MM.1S (cell line): ENCODE measurements around the gene DTX1.

Experiments used
- DNase-seq: peaks from one replicate; pipeline ENCODE4 v3.0.0-alpha.2; 2015
- H2AFZ ChIP-seq: fragments of 300-600 bp; sonication (generic); 2 replicates; pipeline ENCODE4 v1.6.0; 2016; ENCODE audit warnings: antibody characterized with exemption, low read length
- H3F3A ChIP-seq: fragments of 300-600 bp; sonication (generic); 2 replicates; pipeline ENCODE4 v1.6.1; 2016; ENCODE audit warnings: mild to moderate bottlenecking, antibody characterized with exemption, low read length, moderate library complexity, mixed read lengths; ENCODE audit not compliant: insufficient read depth
- H3K27ac ChIP-seq: fragments of 300-600 bp; sonication (generic); 2 replicates; pipeline ENCODE4 v1.5.1; 2016; ENCODE audit warnings: mild to moderate bottlenecking, low read length
- H3K27me3 ChIP-seq: fragments of 300-600 bp; sonication (generic); replicated peaks from 2 replicates; pipeline ENCODE4 v1.6.0; 2016; ENCODE audit warnings: low read length; ENCODE audit not compliant: insufficient read depth
- H3K36me3 ChIP-seq: fragments of 300-600 bp; sonication (generic); replicated peaks from 2 replicates; pipeline ENCODE4 v1.6.1; 2016; ENCODE audit warnings: mild to moderate bottlenecking, low read length, mixed read lengths; ENCODE audit not compliant: insufficient read depth
- H3K4me1 ChIP-seq: fragments of 300-600 bp; sonication (generic); 2 replicates; pipeline ENCODE4 v1.6.1; 2016; ENCODE audit warnings: low read length, mixed read lengths
- H3K4me2 ChIP-seq: fragments of 300-600 bp; sonication (generic); 2 replicates; pipeline ENCODE4 v1.6.0; 2016; ENCODE audit warnings: low read depth, low read length
- H3K4me3 ChIP-seq: fragments of 300-600 bp; sonication (generic); 2 replicates; pipeline ENCODE4 v1.5.1; 2016; ENCODE audit warnings: low read length, mixed read lengths
- H3K79me2 ChIP-seq: fragments of 300-600 bp; sonication (generic); 2 replicates; pipeline ENCODE4 v1.6.1; 2016; ENCODE audit warnings: mixed run types, low read length, mixed read lengths
- H3K9ac ChIP-seq: fragments of 300-600 bp; sonication (generic); 2 replicates; pipeline ENCODE4 v1.6.1; 2016; ENCODE audit warnings: low read length, mixed read lengths
- H3K9me2 ChIP-seq: fragments of 300-600 bp; sonication (generic); replicated peaks from 2 replicates; pipeline ENCODE4 v1.6.1; 2016; ENCODE audit warnings: mild to moderate bottlenecking, low read length, mixed read lengths; ENCODE audit not compliant: insufficient read depth
- H3K9me3 ChIP-seq: fragments of 300-600 bp; sonication (generic); replicated peaks from 2 replicates; pipeline ENCODE4 v1.6.1; 2016; ENCODE audit warnings: mild to moderate bottlenecking, low read length, mixed read lengths; ENCODE audit not compliant: insufficient read depth
- H4K20me1 ChIP-seq: fragments of 300-600 bp; sonication (generic); 2 replicates; pipeline ENCODE4 v1.6.1; 2016; ENCODE audit warnings: mild to moderate bottlenecking, low read length, moderate library complexity, mixed read lengths; ENCODE audit not compliant: insufficient read depth
- CTCF ChIP-seq: fragments of 300-600 bp; sonication (generic); IDR thresholded peaks from 2 replicates; pipeline ENCODE4 v1.5.1; 2016; ENCODE audit warnings: antibody characterized with exemption, low read length, mixed read lengths
- EZH2 ChIP-seq: fragments of 300-600 bp; sonication (generic); optimal IDR thresholded peaks from 2 replicates; pipeline ENCODE3; 2017; ENCODE audit warnings: low read depth, mild to moderate bottlenecking, antibody characterized with exemption, low read length, mixed read lengths
- EZH2phosphoT487 ChIP-seq: fragments of 300-600 bp; sonication (generic); IDR thresholded peaks from 2 replicates; pipeline ENCODE4 v1.6.1; 2018; ENCODE audit warnings: antibody characterized with exemption, low read length

DTX1 gene

GRCh38 chr12:113072136-113072535 lies 15.6 kb downstream of the DTX1 start:
- Histone ChIP-seq H2AFZ (no peak overlapping the region), H3K4me2 (no peak overlapping the region), H3K27me3 (no peaks in the 10 kb centered on the region), H3K9me3 (no peaks in the 10 kb centered on the region), H3K4me1 (no peaks in the 10 kb centered on the region), H3K79me2 (no peaks in the 10 kb centered on the region), H3K36me3 (no peaks in the 10 kb centered on the region), H3K9me2 (no peaks in the 10 kb centered on the region), H3K27ac (no peak overlapping the region), H3K9ac (no peak overlapping the region), H3F3A (no peaks in the 10 kb centered on the region), H3K4me3 (no peak overlapping the region), H4K20me1 (no peaks in the 10 kb centered on the region)
- TF ChIP-seq CTCF (no peak), EZH2phosphoT487 (no peak), EZH2 (no peak)
- no peak for DNase-seq

GRCh38 chr12:113073586-113073985 lies 17.1 kb downstream of the DTX1 start:
- no peaks in the 10 kb centered on the region for H3K79me2 ChIP-seq
- no peak overlapping the region for H3K4me2 ChIP-seq
- H3K4me1 ChIP-seq = no peaks in the 10 kb centered on the region
- H3K27ac ChIP-seq = no peak overlapping the region
- no peak for DNase-seq
- TF ChIP-seq EZH2 (no peak), CTCF (no peak), EZH2phosphoT487 (no peak)
- H2AFZ ChIP-seq = no peak overlapping the region
- no peak overlapping the region for H3K4me3 ChIP-seq
- no peaks in the 10 kb centered on the region for H3K27me3 ChIP-seq
- H3K36me3 ChIP-seq = no peaks in the 10 kb centered on the region
- H3K9ac ChIP-seq = no peak overlapping the region
- H3K9me3 ChIP-seq = no peaks in the 10 kb centered on the region
- H3F3A ChIP-seq = no peaks in the 10 kb centered on the region
- no peaks in the 10 kb centered on the region for H4K20me1 ChIP-seq
- no peaks in the 10 kb centered on the region for H3K9me2 ChIP-seq

- Histone ChIP-seq H4K20me1 (no peaks in the 10 kb centered on the region), H3K4me3 (no peak overlapping the region), H3K4me1 (no peaks in the 10 kb centered on the region), H3K27me3 (no peaks in the 10 kb centered on the region), H3K9me2 (no peaks in the 10 kb centered on the region), H3K4me2 (no peak overlapping the region), H3F3A (no peaks in the 10 kb centered on the region), H2AFZ (no peak overlapping the region), H3K9ac (no peak overlapping the region), H3K27ac (peak overlapping the region; percentile 23; the same call in 1 of the 2 replicates), H3K9me3 (no peaks in the 10 kb centered on the region), H3K79me2 (no peaks in the 10 kb centered on the region), H3K36me3 (no peaks in the 10 kb centered on the region)
- no peak for TF ChIP-seq EZH2
- no peak for TF ChIP-seq CTCF
- no peak for TF ChIP-seq EZH2phosphoT487
- DNase-seq = peak; percentile 36
Measured at GRCh38 chr12:113075137-113075683, 18.7 kb downstream of the DTX1 start.
